ENCODE results near the gene NCKIPSD. TPM values are rescaled to one million over a fixed set of nuclear protein-coding genes. Genes with fewer than 3 reads are reported as not detected.

NCKIPSD gene
- total RNA-seq, 1 donor from 2014 or later = 13.3 TPM

DNA sequence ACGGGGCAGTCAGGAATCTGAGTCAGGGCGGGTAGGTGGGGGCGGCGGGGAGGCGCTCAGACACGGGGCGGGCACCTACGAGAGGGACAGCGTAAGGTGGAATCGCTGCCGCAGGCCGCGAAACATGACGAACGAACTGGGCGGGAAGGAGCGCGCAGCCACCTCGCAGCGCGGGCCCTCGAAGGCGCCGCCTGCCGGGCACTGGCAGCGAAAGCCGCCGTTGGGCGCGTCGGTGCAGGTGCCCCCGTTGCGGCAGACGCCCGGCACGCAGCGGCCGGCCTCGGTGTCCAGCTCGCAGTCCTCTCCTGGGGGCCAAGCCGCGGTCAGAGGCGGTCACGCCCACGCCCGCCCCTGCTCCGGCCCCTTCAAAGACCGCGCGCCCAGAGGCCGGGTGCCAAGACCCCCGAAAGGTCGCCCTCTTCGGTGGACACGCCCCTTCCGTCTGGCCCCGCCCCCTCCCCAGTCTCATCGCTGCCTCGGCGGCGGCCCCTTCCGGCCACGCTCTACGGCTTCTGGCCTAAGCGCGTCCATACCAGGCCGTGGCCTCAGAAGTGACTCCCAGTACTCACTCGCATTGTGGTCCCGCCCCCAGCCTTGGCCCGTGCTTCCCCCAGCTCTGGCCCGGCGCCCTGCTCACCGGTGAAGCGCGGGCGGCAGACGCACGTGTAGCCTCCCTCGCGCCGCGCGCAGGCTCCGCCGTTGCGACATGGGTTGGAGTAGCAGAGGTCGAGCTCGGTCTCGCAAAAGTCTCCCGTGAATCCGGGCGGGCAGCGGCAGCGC lies 29.5 kb downstream of the NCKIPSD start:
- intact Hi-C loops (cut with DNase I) = no loop called here
- peak; percentile 97 for ATAC-seq (ENCODE audit: poor library complexity)
- DNase-seq = peak; percentile 91

DNA sequence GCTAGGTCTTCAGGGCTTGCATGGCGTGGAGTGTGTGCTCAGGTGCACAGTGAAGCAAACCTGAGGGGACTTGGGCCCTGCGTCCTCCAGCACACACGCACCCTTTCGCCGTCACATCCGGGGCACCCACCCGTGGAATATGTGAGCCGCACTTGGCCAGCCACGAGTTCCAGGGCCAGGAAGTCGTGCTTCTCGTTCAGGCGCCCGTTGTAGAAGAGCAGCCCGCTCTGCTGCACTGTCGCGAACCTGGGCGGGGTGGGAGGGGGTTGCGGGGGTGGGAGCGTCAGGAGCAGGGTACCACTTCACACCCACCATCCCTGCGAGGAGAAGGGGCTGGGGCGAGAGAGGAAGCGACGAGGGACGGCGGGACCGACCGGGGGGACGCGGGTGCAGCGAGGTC lies 30.1 kb downstream of the NCKIPSD start:
- ATAC-seq (ENCODE audit: poor library complexity) = no peak
- intact Hi-C loops (cut with DNase I) = no loop called here
- no peak for DNase-seq

DNA sequence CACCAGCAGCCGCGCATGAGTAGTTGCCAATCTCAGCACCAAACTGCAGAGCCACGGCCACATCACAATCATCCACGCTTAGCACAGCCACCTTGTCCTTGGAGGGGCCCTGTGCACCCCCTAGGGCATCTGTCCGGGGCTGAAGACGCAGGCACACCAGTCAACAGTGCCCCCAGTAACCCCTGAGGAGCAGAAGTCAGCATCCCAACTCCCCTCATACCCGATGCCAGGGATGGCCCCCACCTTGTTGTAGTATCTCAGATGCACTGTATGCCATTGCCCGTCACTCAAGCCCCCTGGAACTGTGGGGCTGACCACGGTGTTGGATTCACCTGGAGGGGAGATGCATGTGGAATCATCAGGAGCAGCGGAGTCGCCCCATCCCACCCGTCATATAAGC lies 30.7 kb downstream of the NCKIPSD start:
- ATAC-seq (ENCODE audit: poor library complexity) (no peak), DNase-seq (no peak)
- intact Hi-C loops (cut with DNase I) = no loop called here

DNA sequence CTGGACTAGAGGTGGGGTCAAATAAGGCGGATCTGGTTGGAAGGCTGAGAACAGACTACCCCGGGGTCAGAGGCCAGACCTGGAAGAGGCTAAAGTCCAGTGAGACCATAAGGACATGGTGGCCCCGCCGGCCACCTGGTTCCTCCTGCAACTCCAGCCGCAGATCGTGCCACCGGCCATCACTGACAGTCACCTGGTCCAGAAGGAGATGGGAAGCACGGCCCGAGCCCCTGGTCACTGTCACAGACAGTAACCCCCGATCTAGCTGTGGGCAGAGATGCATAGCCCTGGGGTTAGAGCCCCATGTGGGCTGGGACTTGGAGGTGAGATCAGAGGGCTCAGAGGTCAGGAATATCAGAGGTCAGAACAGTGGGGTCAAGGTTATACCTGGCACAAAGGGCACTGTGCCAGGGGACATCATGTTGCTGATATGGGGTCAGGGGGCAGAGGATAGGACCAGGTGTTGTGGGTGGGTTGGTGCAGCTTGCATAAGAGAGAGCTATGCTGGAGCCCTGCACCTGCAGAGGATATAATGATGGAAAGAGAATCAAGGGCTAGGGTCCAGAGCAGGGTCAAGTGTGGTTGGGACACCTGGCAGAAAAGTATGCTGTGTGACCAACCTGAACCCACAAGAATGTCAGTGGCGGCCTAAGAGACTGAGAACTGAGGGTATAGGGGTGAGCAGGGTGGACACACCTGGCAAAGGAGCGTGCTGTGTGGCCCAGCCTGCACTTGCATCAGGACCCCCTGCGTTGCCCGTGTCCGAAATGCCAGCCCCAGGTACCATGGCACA lies 32.6 kb downstream of the NCKIPSD start:
- no peak for DNase-seq
- no peak for ATAC-seq (ENCODE audit: poor library complexity)
- intact Hi-C loops (cut with DNase I) = no loop called here

DNA sequence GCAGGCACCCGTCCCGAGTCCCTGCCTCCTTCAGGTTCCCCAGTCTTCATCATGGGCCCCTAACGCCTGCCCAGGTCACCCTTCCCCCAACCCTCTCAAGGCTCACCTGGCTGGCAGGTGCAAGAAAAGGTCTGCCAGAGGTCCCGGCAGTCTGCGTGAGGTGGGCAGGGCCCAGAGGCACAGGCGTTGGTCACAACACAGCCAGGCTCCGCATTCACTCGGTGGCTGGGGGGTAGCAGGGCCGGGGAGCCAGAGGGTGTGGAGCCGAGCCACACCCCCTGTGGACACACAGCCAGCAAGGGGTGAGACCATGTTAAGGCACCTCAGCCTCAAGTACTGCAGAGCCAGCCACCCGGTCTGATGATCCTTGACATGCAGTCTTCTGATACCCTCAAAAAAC lies 33.9 kb downstream of the NCKIPSD start:
- ATAC-seq (ENCODE audit: poor library complexity) (no peak), DNase-seq (no peak)
- intact Hi-C loops (cut with DNase I) = no loop called here

DNA sequence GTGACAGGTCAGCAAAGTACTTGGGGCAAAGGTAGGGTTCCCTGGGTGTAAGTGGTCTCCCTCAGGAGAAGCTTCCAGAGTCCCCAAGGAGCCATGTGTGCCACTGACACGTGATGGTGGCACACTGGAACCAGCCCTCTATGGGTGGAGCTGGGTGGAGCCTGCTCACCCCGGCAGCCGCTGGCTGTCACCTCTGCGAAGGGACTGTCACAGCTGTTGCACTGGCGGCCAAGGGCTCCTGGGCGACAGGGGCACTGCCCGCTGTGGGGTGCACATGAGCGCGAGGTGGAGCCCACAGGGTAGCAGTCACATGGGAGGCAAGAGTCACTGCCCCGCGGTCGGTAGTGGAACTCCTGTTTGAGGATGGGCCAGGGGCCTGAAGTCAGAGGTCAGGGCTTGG lies 35.0 kb downstream of the NCKIPSD start:
- intact Hi-C loops (cut with DNase I) = no loop called here
- DNase-seq = no peak
- ATAC-seq (ENCODE audit: poor library complexity) = no peak

DNA sequence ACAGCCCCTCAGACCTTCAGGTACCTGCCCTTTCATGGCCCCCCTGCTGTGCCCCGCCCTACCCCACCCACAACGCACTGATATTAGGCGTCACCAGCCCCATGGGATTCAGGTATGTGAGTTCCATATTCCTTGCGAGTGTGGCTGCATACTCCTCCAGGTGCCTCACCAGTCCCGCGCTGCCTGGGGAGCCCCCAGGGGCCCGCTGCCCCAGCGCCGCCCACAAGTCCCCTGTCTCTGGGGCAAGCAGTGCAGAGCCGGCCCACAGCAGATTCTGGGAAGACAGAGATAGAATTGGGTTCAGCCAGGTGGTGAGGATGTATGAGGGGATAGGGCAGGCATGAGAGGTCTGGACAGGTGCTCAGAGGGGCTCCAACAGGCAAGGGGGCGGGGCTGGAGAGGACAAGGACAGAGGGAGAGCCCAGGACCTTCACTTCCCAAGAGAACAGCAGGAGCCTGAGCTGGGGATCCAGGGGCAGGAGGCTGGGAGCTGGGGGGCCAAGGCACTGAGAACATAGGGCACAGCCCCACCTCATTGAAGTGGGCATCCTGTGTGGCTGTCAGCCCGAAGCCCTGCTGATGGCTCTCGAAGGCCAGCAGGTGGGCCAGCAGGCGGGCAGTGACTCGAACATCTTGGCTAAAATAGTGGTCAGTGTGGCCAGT lies 37.4 kb downstream of the NCKIPSD start:
- intact Hi-C loops (cut with DNase I) = no loop called here
- no peak for ATAC-seq (ENCODE audit: poor library complexity)
- no peak for DNase-seq

DNA sequence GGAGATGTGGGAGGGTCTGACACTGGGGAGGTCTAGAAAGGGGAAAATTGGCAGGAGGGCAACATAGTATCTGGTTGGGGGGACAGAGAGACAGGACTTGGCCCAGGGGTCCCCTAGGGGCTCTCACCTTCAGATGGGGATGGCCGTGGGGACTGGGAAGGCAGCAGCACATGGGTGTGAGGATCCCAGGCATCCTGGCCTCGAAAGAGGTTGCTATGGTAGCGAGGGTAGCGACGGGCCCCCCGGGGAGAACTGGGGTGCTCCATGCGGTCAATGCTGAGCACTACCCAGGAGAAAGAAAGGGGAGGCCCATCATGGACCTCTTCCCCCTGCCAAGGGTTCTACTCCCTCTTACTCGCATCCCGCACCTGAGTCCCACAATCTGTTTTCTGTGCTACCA lies 38.0 kb downstream of the NCKIPSD start:
- intact Hi-C loops (cut with DNase I) = no loop called here
- DNase-seq (no peak), ATAC-seq (ENCODE audit: poor library complexity) (no peak)

DNA sequence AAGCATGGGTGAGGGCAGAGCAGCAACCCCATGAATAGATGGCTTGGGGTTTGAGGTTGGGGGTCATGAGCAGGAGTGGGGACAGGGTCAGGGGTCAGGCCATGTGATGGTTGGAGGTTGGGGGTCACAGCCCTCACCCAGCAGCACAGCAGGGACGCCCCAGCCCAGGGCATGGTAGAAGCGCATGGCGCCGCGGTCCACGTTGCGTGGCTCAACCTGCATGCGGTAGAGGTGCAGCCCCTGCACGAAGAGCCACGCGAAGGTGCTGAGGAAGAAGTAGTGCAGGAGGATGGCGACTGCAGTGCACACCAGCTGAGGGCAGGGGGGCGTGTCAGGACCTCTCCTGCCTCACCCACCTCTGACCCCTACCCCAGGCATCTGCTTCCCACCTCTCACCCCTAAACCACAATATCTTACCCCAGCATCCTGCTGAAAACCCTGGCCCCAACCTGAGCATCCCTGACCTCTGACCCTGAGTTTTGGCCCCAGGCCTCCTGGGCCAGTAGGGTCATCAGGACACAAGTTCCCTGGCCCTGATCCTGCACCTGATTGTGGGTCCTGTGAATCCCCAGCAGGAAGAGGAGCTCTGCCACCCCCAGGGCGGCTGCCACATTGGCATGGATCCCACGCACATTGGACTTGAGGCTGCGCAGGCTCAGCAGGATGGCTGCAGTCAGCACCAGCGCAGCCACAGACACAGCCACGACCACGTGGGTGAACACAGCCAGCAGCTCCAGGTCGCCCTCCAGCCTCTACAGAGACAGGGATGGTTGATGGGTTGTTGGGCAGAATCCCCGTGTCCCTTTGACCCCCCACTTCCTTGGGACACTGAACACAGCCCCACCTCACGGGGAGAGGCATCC lies 40.6 kb downstream of the NCKIPSD start:
- ATAC-seq (ENCODE audit: poor library complexity) (no peak), DNase-seq (no peak)
- intact Hi-C loops (cut with DNase I) = no loop called here

DNA sequence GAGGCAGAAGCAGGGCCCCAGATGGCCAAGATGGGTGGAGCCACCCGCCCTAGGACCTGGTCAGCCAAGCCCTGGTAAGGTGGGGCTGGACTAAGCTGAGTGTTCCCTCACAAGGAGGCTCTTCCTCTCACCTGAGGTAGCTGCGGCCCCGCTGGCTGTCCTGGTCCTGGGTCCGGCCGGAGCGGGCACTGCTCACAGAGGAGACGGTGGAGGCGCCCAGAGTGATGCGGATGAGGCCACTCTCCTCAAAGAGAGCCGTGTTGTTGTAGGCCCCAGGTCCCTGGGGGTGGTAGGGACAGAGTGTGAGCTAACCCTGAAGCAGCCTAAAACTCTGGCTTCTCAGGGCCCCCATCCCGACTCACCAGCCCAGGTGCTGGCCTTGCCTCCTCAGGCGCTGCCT lies 43.1 kb downstream of the NCKIPSD start:
- intact Hi-C loops (cut with DNase I) = no loop called here
- DNase-seq (no peak), ATAC-seq (ENCODE audit: poor library complexity) (no peak)

DNA sequence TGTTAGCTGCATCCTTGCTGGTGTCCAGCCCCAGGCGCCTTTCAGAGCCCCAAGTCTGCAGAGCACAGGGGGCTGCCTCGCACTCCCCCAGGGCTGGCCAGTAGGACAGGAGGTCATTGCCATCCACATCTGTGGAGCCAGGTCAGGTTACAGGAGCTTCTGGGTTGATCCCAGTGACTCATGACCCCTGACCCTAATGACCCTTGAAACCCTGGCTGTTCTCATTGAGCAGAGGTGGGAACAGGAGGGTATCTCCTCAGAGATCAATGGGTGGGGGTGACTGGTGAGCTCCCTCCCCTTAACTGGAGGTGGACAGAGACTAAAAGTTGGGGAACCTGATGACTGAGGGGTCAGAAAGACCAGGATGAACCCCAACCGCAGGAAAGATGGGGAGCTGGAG lies 44.3 kb downstream of the NCKIPSD start:
- ATAC-seq (ENCODE audit: poor library complexity) = no peak
- intact Hi-C loops (cut with DNase I) = no loop called here
- no peak for DNase-seq

DNA sequence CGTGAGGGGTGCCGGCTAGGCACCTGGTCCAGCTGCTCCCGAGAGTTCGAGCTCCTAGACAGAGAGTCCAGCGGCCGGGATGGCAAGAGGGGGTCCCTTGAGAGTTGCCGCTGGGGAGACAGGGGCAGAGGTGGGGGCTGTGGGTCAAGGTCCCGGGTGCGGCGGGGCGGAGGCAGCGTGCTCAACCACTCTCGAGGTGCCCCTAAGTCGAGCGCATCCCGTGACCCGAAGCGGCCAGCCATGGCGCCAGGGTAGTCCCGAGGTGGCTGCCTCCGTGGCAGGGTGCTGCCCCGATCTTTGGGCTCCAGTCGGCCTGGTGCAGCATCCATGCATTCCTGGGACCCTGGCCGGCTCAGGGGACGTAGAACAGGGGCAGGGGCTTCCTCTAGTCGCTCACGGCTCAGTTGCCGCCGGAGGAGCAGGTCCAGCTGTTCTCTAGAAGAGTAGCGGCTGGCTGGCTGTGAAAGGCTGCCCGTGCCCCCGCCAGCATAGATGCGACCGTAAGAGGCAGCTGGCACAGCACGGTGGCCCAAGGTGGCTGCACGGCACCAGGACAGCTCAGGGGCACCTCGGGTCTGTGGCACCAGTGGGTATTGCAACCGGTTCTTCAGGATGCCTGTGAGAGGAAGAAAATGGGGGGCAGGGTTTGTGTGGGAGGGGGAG lies 45.6 kb downstream of the NCKIPSD start:
- intact Hi-C loops (cut with DNase I) = no loop called here
- ATAC-seq (ENCODE audit: poor library complexity) (no peak), DNase-seq (no peak)

DNA sequence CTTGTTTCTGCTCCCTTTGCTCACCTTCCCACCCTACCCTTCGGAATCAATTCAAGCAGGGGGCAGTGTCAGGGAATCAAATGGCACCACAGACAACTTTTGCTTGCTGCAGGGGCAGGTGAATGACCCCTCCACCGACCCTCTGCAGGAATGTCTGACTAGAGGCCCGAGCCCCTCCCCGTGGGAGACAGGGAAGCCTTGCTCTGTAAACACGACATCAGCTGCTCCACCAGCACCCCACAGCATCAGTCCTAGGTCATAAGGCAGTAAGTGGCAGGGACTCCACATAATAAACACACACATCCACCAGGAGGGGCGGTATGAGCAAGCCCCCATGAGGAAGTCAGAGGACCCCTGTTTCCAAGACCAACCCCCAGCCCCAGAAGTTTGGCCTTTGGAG lies 48.4 kb downstream of the NCKIPSD start:
- no peak for ATAC-seq (ENCODE audit: poor library complexity)
- intact Hi-C loops (cut with DNase I) = no loop called here
- no peak for DNase-seq

DNA sequence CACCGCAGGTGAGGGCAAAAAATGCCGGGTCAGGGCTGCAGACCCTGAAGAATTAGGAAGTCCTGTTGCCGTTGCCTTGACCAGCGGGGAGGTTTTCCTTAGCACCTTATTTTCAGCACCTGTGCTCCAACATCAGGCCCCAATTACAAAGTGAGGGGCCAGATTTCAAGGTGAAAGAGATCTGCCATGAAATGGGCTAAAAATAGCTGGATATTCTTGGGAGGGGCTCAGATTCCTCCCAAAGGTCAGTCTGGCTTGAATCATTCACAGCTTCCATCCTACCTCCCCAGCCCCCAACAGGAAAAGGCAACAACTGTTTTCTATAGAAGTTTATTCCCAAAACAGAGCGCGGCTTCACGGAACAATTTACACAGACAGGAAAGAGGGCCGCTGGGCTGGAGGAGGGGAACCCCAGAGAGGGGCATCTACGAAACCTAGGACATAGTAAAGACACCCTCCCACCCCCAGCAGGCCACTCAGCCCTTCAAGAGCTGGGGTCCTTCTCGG lies 49.5 kb downstream of the NCKIPSD start:
- intact Hi-C loops (cut with DNase I) = no loop called here
- ATAC-seq (ENCODE audit: poor library complexity) (no peak), DNase-seq (no peak)

DNA sequence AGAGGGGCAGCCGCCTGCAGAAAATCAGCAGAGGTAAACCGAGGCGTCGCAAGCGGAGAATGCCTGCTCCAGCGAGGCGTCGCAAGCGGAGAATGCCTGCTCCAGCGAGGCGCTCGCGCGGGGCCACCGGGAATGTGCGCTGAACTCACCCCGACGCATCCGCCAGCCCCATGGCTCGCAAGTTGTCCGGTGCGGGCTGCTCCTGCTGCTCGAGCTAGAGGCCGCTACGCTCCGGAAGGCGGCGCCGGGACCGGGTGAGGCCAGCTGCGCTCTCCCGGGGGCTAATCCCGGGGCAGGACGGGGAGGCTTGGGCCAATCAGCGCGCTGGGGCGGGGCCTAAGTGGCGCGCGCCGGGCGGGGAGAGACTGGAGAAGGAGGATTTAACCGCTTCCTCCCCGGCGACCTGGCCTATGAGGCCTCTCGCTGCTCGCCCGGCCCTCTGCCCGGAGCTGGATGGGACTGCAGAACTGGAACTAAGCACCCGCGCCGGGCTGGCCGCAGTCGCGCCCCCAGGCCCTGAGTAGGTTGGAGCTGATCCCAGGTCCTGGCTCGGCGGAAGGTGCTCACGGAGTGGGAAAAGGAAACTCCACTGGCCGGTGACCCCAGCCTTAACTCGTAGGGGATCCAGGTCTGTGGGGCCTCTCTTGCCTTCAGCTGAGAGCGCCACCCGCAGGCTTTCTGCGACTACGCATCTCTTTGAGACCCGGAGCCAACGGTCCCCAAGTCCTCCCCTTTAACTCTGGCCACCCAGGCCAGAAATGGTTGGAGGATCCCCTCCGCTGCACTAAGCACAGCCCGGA lies 50.3 kb downstream of the NCKIPSD start, which contains the start of gene SLC26A6:
SLC26A6 (minus strand) TSS at position 240 of the 800 bp plus-strand sequence; CDS start at position 172, 68 bp downstream.
- intact Hi-C loops (cut with DNase I) = no loop called here
- peak; percentile 99 for DNase-seq
- peak; percentile 98 for ATAC-seq (ENCODE audit: poor library complexity)

DNA sequence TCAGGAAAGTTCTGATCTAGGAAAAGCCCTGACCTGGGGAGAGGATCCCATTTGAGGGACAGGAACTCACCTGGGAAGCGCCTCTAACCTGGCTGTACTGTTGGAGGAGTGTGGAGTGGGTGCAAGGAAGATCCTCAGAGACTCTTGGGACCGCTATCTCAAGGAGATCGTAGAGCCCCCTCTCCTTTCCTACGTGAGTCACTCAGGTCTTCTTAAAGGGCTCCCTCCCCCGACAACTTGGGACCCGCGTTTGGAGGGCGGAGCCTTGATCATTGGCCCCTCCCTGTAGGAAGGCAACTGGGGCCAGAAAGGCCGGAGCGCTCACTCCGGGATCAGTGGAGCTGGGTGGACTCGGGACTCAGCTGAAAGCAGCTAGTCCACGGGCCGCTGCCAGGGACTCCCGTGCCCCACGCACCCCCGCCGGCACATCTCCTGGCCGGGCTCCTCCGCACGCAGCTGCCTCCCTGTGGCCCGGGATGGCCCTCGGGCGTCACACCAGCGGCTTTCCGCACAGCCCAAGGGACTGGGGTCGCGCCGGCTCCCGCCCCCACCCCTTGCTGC lies 51.0 kb downstream of the NCKIPSD start:
- intact Hi-C loops (cut with DNase I) = no loop called here
- ATAC-seq (ENCODE audit: poor library complexity) (peak; percentile 53), DNase-seq (peak; percentile 73)

DNA sequence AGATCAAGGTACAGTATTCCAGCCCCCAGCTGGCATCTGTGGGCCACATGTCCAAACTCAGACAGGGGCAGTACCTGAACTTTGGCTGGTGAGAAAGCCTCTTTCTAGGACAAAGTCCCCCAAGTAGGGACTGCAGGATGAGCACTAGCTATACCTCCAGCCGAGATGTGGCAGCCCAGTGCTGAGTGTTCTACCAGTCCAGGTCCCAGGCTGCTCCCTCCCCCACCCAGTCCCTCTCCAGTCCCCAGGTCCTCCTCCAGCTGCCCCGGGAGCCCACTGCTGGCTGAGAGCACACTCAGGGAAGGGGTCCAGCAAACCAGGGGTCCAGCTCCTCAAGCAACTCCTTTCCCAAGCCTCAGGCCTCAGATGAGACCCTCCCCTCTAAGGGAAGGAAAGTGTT lies 52.0 kb downstream of the NCKIPSD start:
- intact Hi-C loops (cut with DNase I) = no loop called here
- DNase-seq (no peak), ATAC-seq (ENCODE audit: poor library complexity) (no peak)
